Measurements from ENCODE around the gene FALEC.
"Not testable (repeated sequence)": the region's sequence is repeated elsewhere in the genome, so short reads cannot be mapped to it uniquely, and the experiment has no call there.

Gene FALEC

DNA sequence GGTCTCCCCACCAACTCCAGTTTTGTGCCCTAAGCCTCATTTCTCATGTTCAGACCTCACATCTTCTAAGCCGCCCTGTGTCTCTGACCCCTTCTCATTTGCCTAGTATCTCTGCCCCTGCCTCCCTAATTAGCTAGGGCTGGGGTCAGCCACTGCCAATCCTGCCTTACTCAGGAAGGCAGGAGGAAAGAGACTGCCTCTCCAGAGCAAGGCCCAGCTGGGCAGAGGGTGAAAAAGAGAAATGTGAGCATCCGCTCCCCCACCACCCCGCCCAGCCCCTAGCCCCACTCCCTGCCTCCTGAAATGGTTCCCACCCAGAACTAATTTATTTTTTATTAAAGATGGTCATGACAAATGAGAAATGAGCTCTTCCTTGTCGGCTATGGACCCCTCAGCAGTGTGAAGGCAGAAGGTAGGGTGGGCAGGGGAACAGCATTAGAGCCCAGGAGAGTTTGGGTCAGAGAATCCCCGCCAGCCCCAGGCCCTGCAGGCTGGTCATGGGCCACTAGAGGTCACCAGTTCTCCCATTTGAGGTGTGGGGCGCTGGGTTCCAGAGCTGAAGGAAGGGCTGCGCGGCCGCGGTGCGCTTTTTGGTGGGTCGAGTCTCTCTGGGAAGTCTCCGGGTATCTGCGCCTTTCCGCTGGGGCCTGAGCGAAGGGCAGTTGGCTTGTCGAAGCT is 45.2 kb downstream of the FALEC start:
- peak in 2 of 3 experiments; percentile 87 to 90 for DNase-seq

GRCh38 chr1:150561254-150561973 is 45.9 kb downstream of the FALEC start:
- DNase-seq: peak; percentile 80 to 90 (median 84)

GRCh38 chr1:150561974-150562445 is 46.5 kb downstream of the FALEC start:
- DNase-seq: peak; percentile 75 to 80 (median 78)

DNA sequence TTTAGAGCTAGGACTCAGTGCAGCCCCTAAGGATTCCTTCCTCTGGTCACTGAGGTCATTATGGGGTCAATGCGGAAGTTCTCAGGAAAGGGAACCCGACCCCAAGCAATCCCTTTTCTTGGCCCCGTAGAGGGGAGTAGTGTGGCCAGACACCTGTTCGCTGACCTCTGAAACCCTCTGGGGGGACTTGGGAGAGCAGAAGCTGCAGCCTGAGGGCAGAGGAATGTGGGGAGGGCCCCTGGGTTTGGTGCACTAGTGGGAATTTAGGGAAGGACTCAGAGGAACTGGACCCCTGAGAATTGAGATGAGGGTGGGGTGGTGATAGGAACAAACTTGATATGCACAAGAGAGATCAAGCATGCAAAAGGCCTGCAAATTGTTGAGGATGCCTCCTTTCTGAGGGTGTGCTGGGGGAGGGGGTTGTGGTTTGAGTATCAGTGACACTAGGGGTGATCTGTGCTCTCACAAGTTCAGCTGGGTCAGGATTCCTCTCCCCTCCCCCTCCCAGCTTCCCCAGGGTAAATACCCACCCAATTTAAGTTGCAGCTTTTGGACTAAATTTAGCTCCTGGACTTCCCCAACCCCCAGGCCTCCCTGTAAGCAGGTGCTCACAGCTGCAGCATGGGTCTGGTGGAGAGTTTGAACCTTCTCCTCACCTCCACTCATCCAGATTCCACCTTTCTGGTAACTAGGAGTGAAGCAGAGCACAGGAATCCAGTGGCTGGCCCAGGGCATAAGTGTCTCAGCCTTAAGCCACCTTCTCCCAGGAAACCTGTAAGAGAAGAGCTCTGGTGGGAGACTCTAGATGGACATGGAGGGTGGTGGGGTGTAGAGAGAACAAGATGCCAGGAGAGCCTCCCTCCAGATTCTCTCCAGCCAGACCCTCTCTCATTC is 47.1 kb downstream of the FALEC start:
- peak in 1 of 3 experiments; percentile 55 for DNase-seq

- DNase-seq: no peak
Measured at GRCh38 chr1:150563340-150564038, 47.9 kb downstream of the FALEC start.

- DNase-seq: no peak
Measured at GRCh38 chr1:150564051-150564991, 48.8 kb downstream of the FALEC start.

DNA sequence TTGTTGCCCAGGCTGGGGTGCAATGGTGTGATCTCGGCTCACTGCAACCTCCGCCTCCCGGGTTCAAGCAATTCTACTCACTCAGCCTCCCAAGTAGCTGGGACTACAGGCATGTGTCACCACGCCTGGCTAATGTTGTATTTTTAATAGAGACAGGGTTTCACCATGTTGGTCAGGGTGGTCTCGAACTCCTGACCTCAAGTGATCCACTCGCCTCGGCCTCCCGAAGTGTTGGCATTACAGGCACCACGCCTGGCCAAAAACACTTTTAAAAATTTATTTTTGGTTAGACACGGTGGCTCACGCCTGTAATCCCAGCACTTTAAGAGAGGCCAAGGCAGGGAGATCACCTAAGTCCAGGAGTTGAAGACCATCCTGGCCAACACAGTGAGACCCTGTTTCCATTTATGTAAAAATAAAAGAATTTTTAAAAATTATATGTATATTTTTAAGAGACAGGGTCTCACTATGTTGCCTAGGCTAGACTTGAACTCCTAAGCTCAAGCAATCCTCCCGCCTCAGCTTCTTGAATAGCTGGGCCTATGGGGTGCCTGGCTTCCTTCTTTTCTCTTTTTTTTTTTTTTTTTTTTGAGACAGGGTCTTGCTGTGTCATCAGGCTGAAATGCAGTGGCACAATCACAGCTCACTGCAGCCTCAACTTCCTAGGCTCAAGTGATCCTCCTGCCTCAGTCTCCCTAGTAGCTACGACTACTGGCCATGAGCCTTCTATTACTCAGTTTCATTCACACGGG is 49.9 kb downstream of the FALEC start:
- not testable (repeated sequence) for DNase-seq

DNA sequence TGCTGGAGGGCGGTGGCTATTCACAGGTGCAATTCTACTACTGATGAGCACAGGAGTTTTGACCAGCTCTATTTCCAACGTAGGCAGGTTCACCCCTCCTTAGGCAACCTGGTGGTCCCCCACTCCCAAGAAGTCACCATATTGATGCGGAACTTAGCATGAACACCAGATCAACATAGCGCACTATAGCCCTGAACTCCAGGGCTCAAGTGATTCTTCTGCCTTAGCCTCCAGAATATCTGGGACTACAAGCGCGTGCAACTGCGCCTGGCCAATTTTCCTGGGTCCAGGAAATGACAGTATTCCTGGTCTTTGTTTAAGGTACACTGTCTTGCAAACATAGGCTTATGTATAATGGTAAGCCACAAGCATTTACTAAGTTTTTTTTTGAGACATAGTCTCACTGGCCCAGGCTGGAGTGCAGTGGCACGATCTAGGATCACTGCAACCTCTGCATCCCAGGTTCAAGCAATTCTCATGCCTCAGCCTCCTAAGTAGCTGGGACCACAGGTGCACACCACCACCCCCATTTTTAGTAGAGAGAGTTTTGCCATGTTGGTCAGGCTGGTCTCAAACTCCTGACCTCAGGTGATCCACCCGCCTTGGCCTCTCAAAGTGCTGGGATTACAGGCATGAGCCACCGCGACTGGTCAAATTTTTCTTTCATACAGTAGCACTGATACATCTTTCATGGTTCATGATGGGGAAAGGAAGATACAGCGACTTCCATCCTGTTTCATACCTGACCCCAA is 51.2 kb downstream of the FALEC start:
- no peak for DNase-seq

DNA sequence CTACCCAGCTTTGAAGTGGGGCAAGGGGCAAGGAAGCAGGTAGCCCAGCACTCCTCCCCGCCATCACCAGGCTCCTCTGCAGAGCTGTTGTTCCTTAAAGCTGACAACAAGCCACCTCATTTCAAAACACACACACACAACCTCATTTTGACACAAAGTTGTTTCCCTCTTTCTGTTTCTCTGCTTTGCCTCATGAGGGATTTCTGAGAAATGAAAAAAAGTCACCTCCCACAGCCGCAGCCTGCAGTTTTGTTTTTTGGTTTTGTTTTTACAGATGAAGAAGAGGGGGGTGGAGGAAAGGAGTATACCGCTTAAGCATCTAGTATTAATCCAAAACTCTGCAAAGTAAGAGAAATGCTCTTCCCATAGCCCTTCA is 51.8 kb downstream of the FALEC start:
- DNase-seq: no peak

DNA sequence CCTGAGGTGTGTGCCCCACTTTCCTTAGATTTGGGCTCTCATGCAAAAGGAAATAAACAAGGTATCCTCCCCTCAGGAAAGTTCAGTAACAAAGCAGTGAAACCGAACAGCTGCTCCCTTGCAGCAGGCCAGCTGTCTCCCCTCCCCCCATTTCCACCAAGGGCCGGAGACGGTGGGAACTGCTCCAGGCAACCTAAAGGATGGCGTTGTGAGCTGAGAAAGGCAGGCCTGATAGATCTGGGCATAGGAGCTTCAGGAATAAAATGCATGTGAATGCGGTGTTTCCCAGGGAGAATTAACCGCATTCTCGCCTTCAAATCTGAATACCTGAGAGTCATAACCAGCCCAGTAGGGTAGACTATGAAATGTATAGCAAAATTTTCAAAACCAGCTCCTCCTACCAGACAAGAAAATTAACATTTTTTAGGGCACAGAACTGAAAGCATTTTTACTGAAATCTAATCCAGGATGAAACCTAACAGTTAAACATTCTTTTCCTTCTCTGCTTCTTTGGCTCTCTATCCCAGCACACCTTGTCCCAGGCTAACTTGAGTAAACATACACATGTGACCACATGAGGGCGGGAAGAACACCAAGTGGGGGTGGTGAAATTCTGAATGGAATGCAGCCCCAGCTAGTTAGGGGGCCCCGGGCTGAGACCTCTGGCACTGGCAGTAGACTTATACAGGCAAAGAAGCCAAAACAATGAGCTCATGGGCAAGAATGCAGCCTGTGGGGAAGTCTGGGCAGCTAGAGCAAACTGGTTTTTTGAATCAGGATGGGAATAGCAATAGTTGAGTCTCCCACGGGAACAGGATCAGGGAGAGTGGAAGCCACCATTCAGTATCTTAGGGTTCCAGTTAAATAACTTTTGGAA is 52.4 kb downstream of the FALEC start:
- peak; percentile 30 to 89 (median 74) for DNase-seq

- peak in 1 of 3 experiments; percentile 52 for DNase-seq
Measured at GRCh38 chr1:150568594-150568966, 53.0 kb downstream of the FALEC start.

- no peak for DNase-seq
Measured at GRCh38 chr1:150572918-150573647, 57.5 kb downstream of the FALEC start.

- not testable (repeated sequence) for DNase-seq
Measured at GRCh38 chr1:150573648-150574071, 58.1 kb downstream of the FALEC start.

DNA sequence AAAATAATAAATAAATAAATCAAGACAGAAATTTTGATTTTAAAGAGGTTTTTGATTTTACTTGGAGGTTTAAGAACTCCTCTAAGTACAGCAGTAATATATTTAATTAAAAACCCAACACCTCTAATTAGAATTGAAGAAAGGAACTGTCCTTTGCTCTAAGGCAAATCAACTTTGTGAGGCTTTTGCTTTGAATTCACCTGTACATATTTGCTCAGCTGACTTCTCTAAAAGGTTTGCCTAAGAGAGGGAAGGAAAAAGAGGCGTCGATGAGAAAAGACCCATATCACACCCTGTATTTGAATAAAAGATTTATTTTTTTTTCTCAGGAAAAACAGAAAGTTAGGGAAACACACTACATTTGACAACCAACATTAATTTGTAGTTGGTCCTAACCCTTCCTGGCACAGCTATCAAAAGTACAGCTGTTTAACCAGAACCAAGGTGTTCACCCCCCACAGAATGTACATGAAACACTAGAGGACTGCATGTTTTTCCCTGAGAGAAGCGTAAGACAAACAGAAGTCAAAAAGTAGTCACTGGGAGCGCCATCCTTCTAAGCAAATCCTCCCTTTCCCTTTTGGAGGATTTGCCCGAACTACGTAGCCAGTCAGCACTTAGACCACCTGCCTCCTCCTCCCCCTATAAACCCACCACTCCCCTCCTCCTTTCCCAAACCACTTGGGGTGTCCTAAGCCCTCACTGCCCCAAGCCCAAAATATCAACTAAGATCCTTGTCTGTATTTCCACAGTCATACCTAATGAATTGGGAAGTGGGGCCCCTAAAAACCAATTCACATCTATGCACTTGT is 58.9 kb downstream of the FALEC start:
- peak in 1 of 3 experiments; percentile 23 for DNase-seq

DNA sequence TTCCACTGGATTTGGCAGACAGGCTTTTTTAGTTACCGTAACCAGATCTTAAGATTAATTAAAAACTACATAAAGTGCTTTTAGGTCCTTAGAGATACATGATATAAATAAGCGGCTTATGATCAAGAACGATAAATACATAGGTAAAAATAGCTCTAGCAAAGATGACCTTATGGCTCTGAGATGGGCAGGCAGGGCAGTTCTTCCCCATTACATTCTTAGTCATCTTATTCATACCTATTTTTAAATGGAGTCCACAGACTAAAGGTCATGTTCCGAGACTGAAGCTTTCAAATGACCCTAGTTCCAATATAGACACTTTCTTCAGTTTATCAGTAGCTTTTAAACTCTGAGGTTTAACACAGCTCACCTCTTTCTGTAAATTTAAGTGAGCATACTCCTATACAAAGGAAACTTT is 59.5 kb downstream of the FALEC start:
- DNase-seq: no peak

DNA sequence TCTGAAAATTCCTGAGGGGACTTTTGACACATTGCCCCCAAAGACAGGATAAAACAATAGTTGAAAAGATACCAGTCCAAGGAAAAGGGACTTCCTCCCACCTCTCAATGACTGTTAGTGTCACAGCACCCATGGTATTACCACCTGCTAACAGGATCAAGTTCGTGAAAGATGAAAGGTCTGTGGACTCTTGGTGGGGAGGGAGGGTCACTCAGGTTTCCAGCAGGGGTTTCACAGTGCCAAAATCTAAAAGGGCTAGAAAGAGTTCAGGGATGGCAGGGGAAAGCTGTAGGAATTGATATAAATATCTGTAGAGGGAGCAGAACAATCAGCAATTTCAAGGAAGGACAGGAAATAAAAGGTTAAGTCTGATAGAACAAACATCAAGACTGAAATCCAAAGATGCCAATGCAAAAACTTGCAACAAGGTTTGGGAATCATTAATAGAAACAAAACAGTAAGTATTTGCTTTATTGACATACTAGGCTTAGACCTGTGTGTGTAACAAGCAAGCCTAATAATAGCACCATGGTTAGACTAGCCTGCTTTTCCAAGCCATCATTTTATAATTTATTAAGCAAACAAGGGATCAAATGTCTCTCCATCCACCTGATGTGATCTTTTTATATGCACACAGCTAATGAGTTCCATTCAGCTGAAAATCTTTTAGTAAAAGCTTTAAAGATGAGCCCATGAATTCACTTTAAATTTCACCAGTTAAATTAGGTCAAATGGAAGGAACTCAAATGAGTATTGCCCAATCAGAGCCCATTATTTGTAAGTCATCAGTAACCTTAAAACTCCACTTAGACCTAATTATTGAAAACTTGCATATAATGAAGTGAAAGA is 60.2 kb downstream of the FALEC start:
- DNase-seq: peak in 1 of 3 experiments; percentile 64

All from NCI-H1417 (cell line).